ENCODE results near the gene SNTG2.
"Not testable (repeated sequence)": the region's sequence is repeated elsewhere in the genome, so short reads cannot be mapped to it uniquely, and the experiment has no call there.

SNTG2 gene

DNA sequence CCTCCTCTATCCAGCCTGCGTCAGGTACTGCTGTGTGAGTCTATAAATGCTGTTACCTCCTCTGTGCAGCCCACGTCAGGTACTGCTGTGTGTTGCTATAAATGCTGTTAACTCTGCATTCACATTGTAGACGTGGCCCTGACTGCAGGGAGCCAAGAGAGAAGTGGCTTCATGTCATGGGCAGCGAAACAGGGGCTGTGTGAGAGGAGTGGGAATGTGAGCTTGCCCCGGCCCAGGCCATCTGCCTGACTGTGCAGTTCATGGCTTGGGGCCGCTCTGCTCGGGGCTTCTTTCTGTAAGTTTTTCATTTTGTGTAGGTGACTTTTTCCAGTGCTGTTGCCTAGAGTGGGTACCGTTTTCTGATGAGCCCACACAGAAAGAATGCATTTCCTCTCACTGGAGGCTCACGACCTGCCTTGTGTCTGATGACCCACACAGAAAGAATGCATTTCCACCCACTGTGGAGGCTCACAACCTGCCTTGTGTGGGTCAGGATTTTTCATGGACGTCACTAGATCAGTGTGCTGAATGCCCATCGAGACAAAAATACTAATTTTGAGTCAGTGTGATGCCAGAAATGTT lies 104.5 kb downstream of the SNTG2 start:
- no peak for DNase-seq

DNA sequence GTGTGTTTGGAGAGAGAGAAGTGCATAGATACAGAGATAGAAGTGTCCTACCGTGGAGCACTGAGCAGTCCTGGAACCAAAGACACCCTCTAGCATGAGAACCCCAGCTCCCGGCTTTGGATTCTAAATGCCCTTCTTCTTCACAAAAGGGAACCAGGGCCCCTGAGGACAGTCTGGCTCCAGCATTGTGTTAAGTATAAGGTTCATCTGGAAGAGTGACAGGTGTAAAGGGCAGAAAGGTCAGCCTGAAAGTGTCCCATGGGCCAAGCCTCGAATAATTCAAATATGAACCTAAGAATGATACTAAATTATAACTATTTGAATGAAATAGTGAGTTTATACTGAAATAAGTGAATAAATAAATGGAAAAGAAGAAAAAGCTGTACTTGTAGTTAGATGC lies 109.7 kb downstream of the SNTG2 start:
- DNase-seq, result no peak

DNA sequence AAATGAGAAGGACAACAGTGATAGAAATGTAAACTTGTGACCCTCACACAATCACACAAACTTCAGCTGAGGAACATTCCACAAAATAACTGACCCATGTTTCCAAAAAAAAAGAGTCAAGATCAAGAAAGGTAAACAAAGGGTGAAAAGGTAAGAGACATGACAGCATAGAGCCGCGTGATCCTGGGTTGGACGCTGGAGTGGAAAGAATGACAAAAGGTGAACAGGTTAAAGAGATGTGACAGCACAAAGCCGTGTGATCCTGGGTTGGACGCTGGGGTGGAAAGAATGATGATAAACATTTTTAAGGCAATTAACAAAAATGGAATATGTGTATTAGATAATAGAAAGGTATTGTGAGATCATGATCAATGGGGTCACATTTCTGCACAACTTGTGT lies 110.3 kb downstream of the SNTG2 start:
- no peak for DNase-seq

DNA sequence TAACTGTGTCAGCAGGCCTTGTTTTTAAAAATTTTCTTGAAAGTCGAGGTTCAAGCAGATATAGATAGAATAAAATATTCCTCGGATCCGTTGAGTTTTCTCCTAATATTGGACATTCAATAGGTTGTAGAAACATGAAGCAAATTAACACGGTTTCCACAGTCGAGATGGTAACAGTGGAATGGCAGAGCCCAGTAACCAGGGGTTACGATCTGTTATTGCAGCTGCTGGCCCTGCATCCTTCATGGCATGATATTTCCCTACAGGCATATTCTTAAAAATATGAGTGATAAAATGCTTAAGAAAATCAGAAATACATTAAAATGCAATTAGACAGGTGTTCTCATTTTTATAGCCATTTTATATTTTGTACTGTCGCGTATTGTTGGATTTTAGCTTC lies 117.6 kb downstream of the SNTG2 start:
- DNase-seq, result no peak

DNA sequence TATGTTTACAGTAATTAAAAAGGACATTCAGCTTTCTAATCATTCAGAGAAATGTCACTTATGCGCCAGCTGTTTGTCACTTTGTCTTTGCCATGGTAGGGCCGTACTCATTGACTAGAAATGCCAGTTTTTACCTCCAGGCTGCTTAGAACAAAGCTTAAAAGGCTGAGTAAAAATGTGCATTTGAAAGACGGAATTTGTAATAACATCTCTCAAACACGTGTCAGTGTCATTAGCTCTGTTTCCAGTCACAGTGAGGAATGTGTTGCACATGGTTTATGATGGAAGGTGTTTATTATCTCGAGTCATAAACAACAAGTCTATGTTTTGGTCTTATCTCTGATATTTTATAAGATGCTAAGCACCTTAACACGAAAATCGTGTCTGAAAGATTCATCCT lies 118.2 kb downstream of the SNTG2 start:
- DNase-seq, result no peak

DNA sequence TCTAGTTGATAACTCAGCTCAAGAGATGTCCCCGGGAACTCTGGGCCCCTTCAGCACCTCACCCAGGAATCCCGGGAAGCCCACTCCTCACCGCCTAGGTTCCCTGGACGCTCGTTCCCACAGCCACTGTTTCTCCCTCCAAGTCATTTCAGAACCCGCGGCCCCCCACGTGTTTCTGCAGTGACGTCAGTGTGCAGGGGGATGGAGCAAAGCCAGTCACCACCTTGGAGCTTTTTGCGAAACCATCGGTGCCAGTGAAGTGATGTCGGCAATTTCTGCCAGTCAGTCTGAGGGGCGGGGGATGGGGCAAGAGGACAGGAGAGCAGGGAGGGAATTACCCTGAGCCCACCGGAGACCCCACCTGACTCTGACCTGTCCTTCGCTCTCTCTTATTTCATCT lies 119.2 kb downstream of the SNTG2 start:
- no peak for DNase-seq

DNA sequence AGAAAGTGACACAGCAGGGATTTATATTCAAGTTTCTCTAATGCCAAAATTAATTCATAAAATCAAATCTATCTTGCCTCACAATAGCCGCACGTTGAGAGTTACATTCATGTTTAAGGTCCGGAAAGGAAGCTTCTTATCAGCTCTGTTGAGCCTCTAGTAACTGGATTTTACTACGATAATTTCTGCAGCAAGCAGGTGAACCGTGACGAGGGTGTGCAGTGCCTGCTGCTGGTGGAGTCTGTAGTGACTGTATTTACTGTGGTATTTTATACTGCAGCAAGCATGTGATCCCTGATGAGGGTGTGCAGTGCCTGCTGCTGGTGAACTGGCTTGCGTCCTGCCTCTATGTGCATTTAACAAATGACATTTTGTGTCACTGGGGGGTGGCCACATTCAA lies 120.0 kb downstream of the SNTG2 start:
- no peak for DNase-seq

DNA sequence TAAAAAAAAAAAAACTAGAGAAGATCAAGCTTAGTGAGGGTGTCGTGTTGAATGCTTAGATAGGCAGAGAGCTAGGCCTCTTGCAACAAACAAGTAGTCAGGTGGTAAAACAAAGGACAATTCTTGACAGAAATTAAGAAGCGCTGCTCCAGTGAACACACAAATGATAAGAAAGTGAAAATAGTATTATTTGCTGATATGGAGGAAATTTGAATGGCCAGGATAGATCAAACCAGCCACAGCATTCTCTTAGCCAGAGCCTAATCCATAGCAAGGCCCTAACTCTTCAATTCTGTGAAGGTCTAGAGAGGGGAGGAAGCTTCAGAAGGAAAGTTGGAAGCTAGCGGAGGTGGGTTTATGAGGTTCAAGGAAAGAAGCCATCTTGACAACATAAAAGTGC lies 121.0 kb downstream of the SNTG2 start:
- no peak for DNase-seq

DNA sequence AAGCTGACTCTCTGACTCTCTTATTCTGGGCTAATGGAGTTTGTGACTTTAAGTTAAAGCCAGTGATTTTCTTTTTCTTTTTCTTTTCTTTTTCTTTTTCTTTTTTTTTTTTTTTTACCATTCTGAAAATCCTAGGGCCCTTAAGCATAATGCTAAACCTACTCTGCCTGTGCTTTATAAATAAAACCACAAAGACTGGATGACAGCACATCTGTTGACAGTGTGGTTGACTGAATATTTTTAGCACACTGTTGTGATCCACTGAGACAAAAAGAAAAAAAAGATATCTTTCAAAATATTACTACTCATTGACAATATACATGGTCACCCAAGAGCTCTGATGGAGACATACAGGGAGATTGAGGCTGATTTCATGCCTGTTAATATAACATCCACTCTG lies 121.6 kb downstream of the SNTG2 start:
- DNase-seq, result no peak

DNA sequence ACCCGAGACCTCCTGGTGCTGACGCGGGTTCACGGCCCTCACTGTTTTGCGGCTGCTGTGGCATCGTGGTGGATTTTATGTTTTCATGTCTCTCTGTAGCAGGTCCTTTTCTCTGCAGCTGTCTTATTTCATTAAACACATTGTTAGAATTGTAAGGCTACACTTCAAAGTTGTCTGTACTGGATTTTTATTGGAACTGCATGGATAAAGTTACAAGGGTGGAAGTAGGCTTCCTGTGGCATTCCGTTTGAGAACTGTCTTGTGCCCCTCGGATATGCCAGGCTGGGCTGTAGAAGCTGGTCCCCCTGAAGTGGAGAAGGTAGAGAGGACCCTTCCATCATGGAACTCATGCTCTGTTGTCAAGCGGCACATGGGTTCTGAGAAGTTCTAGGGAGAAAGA lies 127.3 kb downstream of the SNTG2 start:
- DNase-seq, result no peak

DNA sequence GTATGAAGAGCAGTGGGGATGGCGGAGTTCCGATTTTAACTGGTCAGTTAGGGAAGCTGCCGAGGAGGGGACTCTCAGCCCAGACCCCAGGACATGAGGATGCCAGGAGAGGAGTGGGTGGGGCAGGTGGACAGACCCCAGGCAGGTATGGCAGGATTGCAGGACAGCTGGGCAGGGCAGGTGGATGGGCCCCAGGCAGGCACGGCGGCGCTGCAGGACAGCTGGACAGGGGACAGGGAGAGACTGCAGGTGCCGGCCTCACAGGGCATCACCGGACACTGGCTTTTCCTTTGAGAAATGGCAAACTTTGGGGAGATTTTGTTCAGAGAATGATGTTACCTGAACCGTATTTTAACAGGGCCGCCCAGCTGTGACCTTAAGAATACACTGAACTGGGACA lies 127.7 kb downstream of the SNTG2 start:
- DNase-seq, result no peak

DNA sequence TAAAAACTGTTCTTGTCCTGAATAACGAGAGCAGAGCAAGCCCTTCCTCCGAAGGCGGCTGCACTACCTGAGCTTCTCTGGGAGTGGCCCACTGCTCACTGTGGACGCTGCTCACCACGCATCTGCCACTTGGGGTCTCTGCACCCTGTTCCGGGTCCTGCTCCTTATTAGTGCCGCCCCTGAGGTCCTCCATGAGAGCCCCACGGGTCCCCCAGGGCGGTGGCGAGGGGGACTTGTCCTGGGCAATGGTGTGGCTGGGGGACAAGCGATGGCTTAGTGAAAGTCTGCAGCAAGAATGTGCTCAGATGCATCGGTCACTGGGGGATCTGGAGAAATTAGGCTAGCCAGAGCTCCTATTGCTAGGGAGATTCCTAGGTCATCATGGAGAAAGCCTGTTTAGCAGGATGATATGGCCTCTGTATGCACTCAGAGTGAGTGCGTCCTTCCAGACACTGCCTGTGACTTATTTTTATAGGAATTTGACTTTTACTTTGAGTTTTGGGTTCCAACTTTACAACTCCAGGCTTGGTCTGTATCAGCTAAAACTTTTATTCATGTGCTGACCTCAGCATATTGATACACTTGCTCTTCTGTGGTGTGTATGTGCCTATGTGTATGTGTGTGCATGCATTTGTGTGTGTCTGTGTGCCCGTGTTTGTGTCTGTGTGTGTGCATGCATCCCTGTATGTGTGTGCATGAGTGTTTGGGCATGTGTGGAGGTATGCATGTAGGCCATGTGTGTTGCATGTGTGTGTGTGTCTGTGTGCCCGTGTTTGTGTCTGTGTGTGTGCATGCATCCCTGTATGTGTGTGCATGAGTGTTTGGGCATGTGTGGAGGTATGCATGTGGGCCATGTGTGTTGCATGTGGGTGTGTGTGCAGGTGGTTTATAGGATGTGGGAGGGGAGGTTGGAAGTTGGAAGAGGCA lies 129.5 kb downstream of the SNTG2 start:
- DNase-seq, result no peak

DNA sequence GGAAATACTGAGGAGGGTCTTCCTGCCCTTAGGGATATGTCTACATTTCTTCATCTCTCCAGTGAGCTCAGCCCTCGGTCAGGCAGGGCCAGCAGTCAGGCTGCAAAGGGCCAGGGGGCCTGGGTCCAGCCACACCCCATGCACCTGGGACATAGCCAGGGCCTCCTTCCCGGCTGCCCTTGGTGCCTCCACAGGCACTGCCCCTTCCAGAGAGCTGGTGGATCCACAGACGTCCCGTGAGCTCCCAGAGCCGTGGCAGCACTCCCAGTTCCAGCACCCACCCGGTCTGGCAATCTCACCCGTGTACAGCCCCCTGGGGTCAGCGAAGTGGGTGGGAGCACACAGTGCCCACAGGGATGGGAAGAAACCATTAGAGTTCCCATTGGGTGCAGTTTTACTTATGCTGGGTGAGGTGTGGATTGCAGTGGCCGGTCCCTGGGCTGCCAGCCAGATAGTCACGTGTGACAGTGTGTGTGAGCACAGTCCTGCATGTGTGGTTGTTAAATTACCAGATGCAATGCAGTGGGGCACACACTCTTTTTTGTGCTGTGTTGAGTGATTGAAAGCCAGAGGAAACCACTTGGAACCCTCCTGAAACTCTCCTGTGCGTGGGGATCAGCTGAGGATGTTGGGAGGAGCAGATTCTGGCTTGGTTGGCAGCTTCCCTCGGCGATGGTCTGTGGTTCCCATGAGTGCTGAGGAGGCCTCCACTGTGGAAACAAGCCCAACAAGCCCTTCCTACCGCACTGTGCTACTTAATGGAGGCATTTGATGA lies 131.0 kb downstream of the SNTG2 start:
- DNase-seq, result no peak

DNA sequence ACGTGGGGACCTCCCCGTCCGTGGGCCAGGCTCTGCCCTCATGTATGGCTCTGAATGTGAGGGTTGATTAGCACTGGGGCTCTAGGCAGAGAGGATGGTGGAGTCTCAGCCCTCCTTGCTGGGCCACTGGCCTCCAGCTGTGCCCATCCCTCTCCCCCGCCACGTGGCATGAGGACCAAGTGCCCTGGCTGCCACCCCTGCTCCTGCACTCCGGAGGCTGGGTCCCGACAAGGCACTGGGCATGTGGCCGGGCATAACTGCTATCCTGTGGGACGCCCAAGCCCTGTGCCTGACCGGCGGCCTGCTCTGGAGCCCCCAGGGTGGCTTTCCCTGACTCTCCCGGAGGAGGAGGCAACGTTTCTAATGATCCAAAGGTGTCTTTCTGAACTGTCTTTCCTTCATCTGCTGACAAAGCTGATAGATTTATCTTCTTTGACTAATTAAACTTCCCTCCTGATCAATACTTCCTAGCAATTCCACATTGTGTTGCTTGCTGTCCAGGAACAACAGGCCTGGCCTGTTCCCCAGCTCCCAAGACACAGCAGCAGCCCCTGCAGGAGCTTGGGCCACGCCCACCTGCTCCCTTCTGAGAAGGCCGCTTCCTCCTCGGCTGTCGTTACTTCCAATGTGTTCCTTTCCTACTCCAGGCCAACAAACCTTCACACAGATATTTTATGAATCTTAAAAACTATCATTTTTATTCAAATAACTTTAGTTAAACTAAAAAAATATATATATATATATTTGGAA lies 132.0 kb downstream of the SNTG2 start:
- DNase-seq, result no peak

DNA sequence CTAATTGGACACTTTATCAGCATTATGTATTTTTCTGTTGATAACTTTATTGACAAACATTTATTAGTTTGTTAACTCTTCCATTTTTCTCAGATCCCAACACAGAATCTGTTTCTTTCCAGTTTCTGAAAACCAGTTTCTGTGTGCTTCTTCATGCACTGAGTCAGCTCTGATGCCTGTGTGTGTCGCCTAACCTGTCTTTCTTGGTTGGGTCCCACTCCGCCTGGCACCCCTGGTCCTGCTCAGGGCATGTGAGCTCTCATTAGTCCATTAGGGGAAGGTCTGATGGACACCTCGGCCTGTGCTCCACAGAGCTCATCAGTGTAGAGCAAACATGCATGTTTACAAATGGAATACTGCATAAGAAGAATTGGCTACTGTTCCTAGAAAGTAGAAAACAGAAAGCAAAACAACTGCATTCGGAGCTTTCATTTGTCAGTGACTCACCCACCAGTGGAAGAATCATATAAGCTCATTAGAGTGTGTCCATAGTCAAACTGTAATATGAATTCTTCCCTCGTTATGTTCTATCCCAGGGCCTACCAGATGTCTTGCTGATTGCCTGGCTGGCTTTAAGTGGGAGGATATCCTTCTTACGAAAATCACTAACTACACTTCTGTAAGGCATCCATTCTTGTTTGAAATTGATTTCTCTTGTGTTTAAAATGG lies 137.7 kb downstream of the SNTG2 start:
- no peak for DNase-seq

DNA sequence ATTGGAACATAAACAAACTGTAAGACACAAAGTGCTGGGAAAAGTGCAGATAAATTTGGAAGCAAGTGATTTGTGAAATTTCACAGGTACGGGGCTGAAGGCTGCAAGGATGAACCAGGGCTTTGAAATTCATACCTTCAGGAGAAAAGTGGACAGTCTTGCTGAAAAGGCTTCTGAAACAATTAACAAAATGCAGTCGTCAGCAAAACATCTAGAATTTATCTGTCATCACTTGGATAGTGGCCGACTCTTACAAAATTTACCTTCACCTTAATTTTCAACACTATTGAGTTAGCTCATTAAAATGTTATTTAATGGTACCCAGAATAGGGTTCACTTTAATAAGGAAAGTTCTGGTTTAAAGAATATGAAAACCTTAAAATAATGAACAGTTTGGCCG lies 138.3 kb downstream of the SNTG2 start:
- no peak for DNase-seq

DNA sequence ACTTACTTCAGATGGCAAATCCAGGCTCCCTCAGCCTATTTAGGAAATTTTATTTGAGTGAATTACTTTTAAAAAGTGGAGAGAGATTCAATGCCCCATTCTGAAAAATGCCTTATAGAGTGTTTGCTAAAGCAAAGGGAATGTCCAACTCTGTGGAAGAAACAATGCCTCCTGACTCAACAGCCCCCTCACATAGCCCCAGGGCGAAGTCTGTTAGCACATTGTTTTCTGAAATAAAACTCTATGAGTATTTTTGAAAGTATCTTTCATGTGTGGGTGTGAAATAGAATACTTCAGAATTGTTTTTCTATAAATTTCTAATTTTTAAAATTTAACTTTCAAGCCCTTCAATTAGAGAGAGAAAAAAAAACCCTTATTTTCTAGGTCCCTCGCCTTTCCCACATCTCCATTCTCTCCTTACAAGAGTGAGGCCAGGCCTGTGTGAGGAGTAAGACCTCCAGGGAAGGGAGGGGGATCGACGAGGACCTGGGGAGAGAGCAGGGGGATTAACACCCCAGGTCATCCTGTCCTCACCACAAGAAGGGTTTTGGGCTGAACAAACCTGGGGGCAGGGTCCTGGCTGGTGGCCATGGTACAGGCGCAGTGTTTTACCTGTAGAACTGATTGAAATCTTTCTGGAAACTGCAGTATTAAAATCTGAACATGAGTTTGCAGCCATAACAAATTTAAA lies 141.4 kb downstream of the SNTG2 start:
- DNase-seq, result no peak

DNA sequence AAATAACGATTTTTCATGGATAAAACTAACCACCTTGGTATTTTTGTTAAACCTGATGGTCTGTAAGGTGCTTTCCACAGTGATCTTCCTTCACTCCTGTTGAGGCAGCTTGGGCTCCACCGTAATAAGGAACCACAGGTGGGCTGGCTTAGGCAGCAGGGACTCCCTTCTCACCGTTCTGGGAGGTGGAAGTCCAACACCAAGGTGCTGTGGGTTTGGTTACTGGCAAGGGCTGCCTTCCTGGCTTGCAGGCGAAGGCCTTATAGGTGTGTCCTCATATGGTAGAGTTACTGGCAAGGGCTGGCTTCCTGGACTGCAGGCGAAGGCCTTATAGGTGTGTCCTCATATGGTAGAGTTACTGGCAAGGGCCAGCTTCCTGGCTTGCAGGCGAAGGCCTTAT lies 143.0 kb downstream of the SNTG2 start:
- DNase-seq, result not testable (repeated sequence)

DNA sequence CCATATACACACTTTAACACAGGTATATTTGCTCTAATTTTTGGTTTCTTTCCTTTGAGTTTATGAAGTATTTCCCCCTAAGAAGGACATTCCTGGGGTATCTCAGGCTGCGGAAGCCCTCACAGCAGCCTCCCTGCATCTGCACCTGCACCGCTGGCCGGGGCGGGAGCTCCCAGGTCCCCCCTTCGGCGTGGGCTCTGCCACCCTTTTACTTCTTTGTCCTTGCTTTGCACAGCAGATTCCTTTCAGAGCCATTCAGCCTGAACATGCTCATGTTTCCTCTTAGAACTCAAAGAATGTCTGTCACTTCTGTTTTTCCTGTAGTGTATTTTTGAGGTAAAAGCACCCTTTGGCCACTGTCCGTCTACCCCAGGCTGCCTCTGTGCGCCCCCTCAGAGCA lies 146.5 kb downstream of the SNTG2 start:
- no peak for DNase-seq

DNA sequence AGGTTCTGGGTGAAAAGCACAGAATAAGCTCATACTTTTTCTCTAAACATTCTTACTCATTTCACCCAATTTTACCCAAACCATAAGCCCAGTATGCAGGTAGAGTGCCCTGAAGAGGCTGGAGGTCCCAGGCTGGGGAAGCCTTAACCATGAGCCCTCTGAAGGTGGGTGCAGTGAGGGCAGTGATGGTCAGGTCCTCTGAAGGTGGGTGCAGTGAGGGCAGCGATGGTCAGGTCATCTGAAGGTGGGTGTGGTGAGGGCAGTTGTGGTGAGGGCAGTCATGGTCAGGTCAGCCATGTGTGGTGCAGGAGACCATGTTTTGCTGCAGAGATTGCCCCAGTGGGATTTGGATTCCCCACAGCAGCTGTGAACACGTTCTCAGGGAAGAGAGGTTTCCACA lies 148.8 kb downstream of the SNTG2 start:
- no peak for DNase-seq

DNA sequence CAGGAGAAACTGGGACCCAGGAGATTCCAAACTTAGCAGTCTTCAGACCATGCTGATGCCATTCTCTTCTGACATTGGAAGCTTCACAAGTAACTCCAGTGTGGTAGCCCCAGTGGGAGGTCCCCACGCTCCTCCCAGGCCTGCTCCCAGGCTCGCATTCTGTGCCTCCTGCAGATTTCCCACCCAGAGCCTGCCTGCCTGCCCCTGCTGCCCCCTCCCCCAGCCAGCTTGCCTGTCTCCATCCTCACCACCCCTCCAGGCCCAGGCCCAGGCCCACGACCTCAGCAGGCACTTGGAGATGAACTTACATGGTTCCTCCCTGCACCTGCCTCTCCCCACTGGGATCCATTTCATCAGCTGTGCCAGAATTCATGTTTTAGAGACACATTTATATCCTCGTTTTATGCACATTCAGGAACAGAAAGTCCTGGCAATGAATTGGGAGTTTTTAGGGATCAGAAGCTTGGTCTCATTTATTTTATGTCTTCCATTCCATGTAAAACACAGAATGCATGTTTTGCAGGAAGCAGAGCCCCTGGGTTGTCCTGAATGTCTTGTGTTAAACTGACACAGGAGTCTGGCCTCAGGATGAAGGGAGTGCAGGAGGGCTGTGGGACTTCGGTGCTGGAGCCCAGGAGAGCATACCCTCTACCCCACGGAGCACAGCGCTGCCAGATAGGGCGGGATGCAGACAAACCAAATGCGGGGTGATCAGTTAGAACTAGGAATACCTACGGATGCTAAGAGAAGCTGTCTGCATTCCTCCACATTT lies 150.5 kb downstream of the SNTG2 start:
- DNase-seq, result no peak
